ENCODE measurements around the gene DOHH.

The DOHH gene

GRCh38 chr19:3467437-3468198 lies 32.9 kb downstream of the DOHH start:
- H3K27me3 ChIP-seq (ENCODE audit: insufficient read depth, low read depth) = no peaks in the 10 kb centered on the region; the same call in 1 of the 2 replicates
- H3K27ac ChIP-seq = no peak overlapping the region
- no peak overlapping the region for H3K4me2 ChIP-seq
- TF ChIP-seq CTCF (conservative IDR thresholded peaks at IDR 0.05; ENCODE audit: low read depth, low read length) = no peak
- no peak overlapping the region for H2AFZ ChIP-seq (ENCODE audit: low read depth)
- H3K36me3 ChIP-seq (ENCODE audit: insufficient read depth) = no peaks in the 10 kb centered on the region
- H4K20me1 ChIP-seq (ENCODE audit: insufficient read depth) = no peaks in the 10 kb centered on the region
- H3K4me3 ChIP-seq (IDR thresholded peaks at IDR 0.05; ENCODE audit: insufficient read depth, low read depth, low read length) = no peak overlapping the region
- no peak overlapping the region for H3K9ac ChIP-seq
- H3K4me1 ChIP-seq (ENCODE audit: low read depth, poor library complexity, severe bottlenecking) = no peaks in the 10 kb centered on the region
- no peaks in the 10 kb centered on the region for H3K79me2 ChIP-seq (ENCODE audit: insufficient read depth, low read depth)

- Histone ChIP-seq H2AFZ (ENCODE audit: low read depth) (no peak overlapping the region), H3K27me3 (ENCODE audit: insufficient read depth, low read depth) (no peaks in the 10 kb centered on the region; the same call in 1 of the 2 replicates), H3K36me3 (ENCODE audit: insufficient read depth) (no peaks in the 10 kb centered on the region), H3K4me3 (IDR thresholded peaks at IDR 0.05; ENCODE audit: insufficient read depth, low read depth, low read length) (no peak overlapping the region), H3K4me1 (ENCODE audit: low read depth, poor library complexity, severe bottlenecking) (no peaks in the 10 kb centered on the region), H3K9ac (no peak overlapping the region), H4K20me1 (ENCODE audit: insufficient read depth) (no peaks in the 10 kb centered on the region), H3K79me2 (ENCODE audit: insufficient read depth, low read depth) (no peaks in the 10 kb centered on the region), H3K4me2 (no peak overlapping the region), H3K27ac (no peak overlapping the region)
- no peak for TF ChIP-seq CTCF (conservative IDR thresholded peaks at IDR 0.05; ENCODE audit: low read depth, low read length)
Measured at GRCh38 chr19:3466635-3467034, 33.8 kb downstream of the DOHH start.

DNA sequence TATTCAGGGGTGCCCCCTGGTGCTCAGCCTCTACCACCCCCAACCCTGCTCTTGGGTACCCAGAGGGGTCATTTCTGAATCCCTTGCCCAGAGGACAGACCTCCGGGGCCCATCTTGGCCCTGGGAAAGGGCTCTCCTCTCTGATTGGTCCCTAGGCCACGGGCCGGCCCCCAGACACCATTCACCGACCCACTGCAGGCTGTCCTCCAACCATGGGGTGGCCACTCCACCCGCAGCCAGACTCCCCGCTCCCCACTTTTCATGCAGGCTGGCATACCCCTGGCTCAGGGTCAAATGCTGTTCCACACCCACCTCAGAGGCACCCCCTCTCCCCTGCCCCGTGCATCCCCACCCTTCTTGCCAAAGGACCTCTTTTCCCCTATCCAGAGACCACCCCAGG lies 34.9 kb downstream of the DOHH start:
- H3K4me3 ChIP-seq (IDR thresholded peaks at IDR 0.05; ENCODE audit: insufficient read depth, low read depth, low read length) = no peak overlapping the region
- no peaks in the 10 kb centered on the region; the same call in 1 of the 2 replicates for H3K27me3 ChIP-seq (ENCODE audit: insufficient read depth, low read depth)
- H3K4me1 ChIP-seq (ENCODE audit: low read depth, poor library complexity, severe bottlenecking) = no peaks in the 10 kb centered on the region
- no peaks in the 10 kb centered on the region for H3K36me3 ChIP-seq (ENCODE audit: insufficient read depth)
- no peaks in the 10 kb centered on the region for H3K79me2 ChIP-seq (ENCODE audit: insufficient read depth, low read depth)
- H3K27ac ChIP-seq = no peak overlapping the region
- no peak overlapping the region for H3K9ac ChIP-seq
- H3K4me2 ChIP-seq = no peak overlapping the region
- H4K20me1 ChIP-seq (ENCODE audit: insufficient read depth) = no peaks in the 10 kb centered on the region
- H2AFZ ChIP-seq (ENCODE audit: low read depth) = no peak overlapping the region
- TF ChIP-seq CTCF (conservative IDR thresholded peaks at IDR 0.05; ENCODE audit: low read depth, low read length) = no peak

DNA sequence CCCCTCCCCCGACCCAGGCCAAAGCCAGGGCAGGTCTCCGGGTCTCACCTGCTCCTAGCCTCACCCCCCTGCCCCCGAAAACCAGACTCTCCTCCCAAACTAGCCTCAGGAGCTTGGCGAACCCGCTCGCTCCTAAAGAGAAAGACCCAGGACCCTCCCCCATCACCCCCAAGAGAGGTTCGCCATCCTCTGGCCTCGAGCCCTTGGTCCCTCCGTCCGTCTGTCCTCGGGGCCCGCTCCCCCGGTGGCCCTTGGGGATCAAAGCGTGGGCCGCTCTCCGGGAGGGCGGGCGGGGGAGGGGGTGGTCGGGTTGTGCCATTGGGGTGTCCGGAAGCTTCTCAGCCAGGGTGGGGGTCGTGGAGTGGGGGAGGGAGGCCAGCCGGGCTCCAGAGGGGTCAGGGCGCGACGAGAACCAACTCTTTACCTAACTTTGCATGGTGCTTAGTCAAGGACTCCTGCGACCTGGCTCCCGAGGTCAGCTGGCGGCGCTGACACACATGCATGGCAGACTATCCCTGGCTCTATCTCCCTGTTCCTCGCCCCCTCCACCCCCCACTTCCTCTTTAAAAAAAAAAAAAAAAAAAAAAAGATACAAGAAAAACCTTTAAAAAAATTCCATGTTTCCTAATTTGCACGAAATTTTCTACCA lies 35.8 kb downstream of the DOHH start:
- Histone ChIP-seq H3K27me3 (ENCODE audit: insufficient read depth, low read depth) (no peaks in the 10 kb centered on the region; the same call in 1 of the 2 replicates), H3K4me3 (IDR thresholded peaks at IDR 0.05; ENCODE audit: insufficient read depth, low read depth, low read length) (no peak overlapping the region), H3K4me1 (ENCODE audit: low read depth, poor library complexity, severe bottlenecking) (peaks cover 5% of the 10 kb centered on the region)

More for the DNA sequence above, 35.8 kb downstream of the DOHH start:
- Histone ChIP-seq H4K20me1 (ENCODE audit: insufficient read depth) (no peaks in the 10 kb centered on the region), H3K27ac (no peak overlapping the region), H3K79me2 (ENCODE audit: insufficient read depth, low read depth) (no peaks in the 10 kb centered on the region), H3K36me3 (ENCODE audit: insufficient read depth) (no peaks in the 10 kb centered on the region), H2AFZ (ENCODE audit: low read depth) (no peak overlapping the region), H3K4me2 (no peak overlapping the region), H3K9ac (no peak overlapping the region)
- TF ChIP-seq CTCF (conservative IDR thresholded peaks at IDR 0.05; ENCODE audit: low read depth, low read length) = no peak

Measured in KMS-11 (cell line).